Measurements from ENCODE around the gene SYNGR3.
"Not testable (repeated sequence)": the region's sequence is repeated elsewhere in the genome, so short reads cannot be mapped to it uniquely, and the experiment has no call there.

Gene SYNGR3

GRCh38 chr16:1959269-1960039 lies 30.3 kb upstream of the SYNGR3 start, which contains the start of gene NDUFB10:
TSS of gene NDUFB10 (plus strand) at chr16:1959538. CDS start at chr16:1959625, 87 bp downstream.
- peak; percentile 82 for DNase-seq (ENCODE audit: low read depth)

- DNase-seq (ENCODE audit: low read depth): no peak
Measured at GRCh38 chr16:1960665-1961630, 28.8 kb upstream of the SYNGR3 start.

GRCh38 chr16:1961651-1962067 lies 28.1 kb upstream of the SYNGR3 start:
- no peak for DNase-seq (ENCODE audit: low read depth)

GRCh38 chr16:1962161-1963153 lies 27.3 kb upstream of the SYNGR3 start:
- DNase-seq (ENCODE audit: low read depth): not testable (repeated sequence)

GRCh38 chr16:1963806-1964505 lies 25.8 kb upstream of the SYNGR3 start:
- no peak for DNase-seq (ENCODE audit: low read depth)

GRCh38 chr16:1964506-1965395 lies 25.0 kb upstream of the SYNGR3 start, which contains the start of gene RPS2:
TSS of gene RPS2 (minus strand) at chr16:1964826. CDS start at chr16:1964625, 201 bp downstream.
- DNase-seq (ENCODE audit: low read depth): peak; percentile 99

- DNase-seq (ENCODE audit: low read depth): no peak
Measured at GRCh38 chr16:1965396-1966001, 24.3 kb upstream of the SYNGR3 start.

- DNase-seq (ENCODE audit: low read depth): no peak
Measured at GRCh38 chr16:1966460-1966859, 23.3 kb upstream of the SYNGR3 start, which contains the start of gene RNF151. TSS of gene RNF151 (plus strand) at chr16:1966856. CDS start at chr16:1966882, 26 bp downstream.

- DNase-seq (ENCODE audit: low read depth): no peak
Measured at GRCh38 chr16:1968146-1968953, 21.4 kb upstream of the SYNGR3 start.

GRCh38 chr16:1971796-1972489 lies 17.8 kb upstream of the SYNGR3 start, which contains the start of gene TBL3:
TSS of gene TBL3 (plus strand) at chr16:1972053. CDS start at chr16:1972165, 112 bp downstream.
- peak; percentile 94 for DNase-seq (ENCODE audit: low read depth)

GRCh38 chr16:1972490-1972877 lies 17.3 kb upstream of the SYNGR3 start:
- no peak for DNase-seq (ENCODE audit: low read depth)

- no peak for DNase-seq (ENCODE audit: low read depth)
Measured at GRCh38 chr16:1973461-1974156, 16.2 kb upstream of the SYNGR3 start.

GRCh38 chr16:1974157-1975070 lies 15.4 kb upstream of the SYNGR3 start:
- no peak for DNase-seq (ENCODE audit: low read depth)

- DNase-seq (ENCODE audit: low read depth): no peak
Measured at GRCh38 chr16:1975432-1976215, 14.1 kb upstream of the SYNGR3 start.

- DNase-seq (ENCODE audit: low read depth): no peak
Measured at GRCh38 chr16:1976216-1976520, 13.6 kb upstream of the SYNGR3 start.

All from T follicular helper cell (primary cell).